Neural progenitor cell (in vitro differentiated cells): Measurements from ENCODE around the gene GMPPA.

Experiments
- EZH2 ChIP-seq: fragments of 200-600 bp; sonication (generic); IDR thresholded peaks from 2 replicates; pipeline ENCODE4 v1.6.1; 2017; ENCODE audit warnings: antibody characterized with exemption, mild to moderate bottlenecking, moderate library complexity
- EZH2phosphoT487 ChIP-seq: fragments of 200-600 bp; sonication (generic); IDR thresholded peaks from 2 replicates; pipeline ENCODE4 v1.6.1; 2017; ENCODE audit warnings: antibody characterized with exemption
- TF ChIP-seq, protein P1 (sequence below): fragments of 200-600 bp; sonication (generic); IDR thresholded peaks from 2 replicates; pipeline ENCODE4 v1.5.1; 2017; ENCODE audit warnings: antibody characterized with exemption, mild to moderate bottlenecking

DNA sequence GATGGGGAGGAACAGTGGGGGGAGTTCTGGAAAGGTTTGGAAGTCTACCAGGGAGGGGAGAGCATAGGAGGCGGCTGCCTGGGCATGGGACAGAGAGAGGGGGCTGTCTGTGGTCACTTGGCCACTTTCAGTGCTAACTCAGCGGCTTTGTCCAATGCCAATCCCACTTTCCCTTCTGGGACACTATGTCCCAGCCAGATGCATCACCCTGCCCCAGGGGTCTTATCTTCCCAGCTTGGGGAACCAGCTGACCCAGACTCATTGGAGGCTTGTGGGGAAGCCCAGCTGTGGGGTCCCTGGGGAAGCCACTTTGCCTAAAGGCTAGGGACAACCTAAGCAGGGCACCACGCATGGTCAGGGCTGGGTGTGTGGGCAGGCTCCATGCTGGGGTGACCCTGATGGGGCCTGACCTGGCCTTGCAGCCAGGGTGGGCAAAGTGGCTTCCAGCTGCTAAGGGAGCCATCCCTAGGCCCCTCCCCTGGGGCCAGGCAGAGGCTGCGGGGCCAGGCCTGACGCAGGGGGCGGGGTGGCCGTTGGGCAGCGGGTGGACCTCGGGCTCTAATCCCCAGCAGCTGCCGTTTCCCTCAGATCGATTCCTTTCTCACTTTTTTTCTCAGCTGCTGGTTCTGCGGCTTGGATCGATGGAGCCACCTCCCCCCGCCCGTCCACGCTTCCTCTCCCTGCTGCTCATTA is 14.0 kb downstream of the GMPPA start:
- TF ChIP-seq, protein P1, sequence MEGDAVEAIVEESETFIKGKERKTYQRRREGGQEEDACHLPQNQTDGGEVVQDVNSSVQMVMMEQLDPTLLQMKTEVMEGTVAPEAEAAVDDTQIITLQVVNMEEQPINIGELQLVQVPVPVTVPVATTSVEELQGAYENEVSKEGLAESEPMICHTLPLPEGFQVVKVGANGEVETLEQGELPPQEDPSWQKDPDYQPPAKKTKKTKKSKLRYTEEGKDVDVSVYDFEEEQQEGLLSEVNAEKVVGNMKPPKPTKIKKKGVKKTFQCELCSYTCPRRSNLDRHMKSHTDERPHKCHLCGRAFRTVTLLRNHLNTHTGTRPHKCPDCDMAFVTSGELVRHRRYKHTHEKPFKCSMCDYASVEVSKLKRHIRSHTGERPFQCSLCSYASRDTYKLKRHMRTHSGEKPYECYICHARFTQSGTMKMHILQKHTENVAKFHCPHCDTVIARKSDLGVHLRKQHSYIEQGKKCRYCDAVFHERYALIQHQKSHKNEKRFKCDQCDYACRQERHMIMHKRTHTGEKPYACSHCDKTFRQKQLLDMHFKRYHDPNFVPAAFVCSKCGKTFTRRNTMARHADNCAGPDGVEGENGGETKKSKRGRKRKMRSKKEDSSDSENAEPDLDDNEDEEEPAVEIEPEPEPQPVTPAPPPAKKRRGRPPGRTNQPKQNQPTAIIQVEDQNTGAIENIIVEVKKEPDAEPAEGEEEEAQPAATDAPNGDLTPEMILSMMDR: no peak
- TF ChIP-seq EZH2phosphoT487 (no peak), EZH2 (no peak)
